GM10266 (cell line): ENCODE measurements around the gene ADGRF3.
"Not testable (repeated sequence)": the region's sequence is repeated elsewhere in the genome, so short reads cannot be mapped to it uniquely, and the experiment has no call there.

Experiments used
- DNase-seq: peaks from one replicate; pipeline ENCODE4 v3.0.0; 2012; ENCODE audit errors: extremely low spot score
- CTCF ChIP-seq: IDR thresholded peaks from 2 replicates; pipeline ENCODE4 v1.5.1; 2012; ENCODE audit warnings: mild to moderate bottlenecking, low read depth; ENCODE audit not compliant: control insufficient read depth, insufficient read depth; ENCODE audit errors: missing control alignments

Gene ADGRF3

GRCh38 chr2:26337298-26337697 is 9.3 kb downstream of the ADGRF3 start:
- TF ChIP-seq CTCF, result no peak
- no peak for DNase-seq

- TF ChIP-seq CTCF, result no peak
- no peak for DNase-seq
Measured at GRCh38 chr2:26336719-26337118, 9.9 kb downstream of the ADGRF3 start.

GRCh38 chr2:26335231-26335630 is 11.4 kb downstream of the ADGRF3 start:
- DNase-seq, result no peak
- TF ChIP-seq CTCF, result no peak

GRCh38 chr2:26333293-26333692 is 13.3 kb downstream of the ADGRF3 start:
- DNase-seq, result no peak
- no peak for TF ChIP-seq CTCF

- not testable (repeated sequence) for DNase-seq
Measured at GRCh38 chr2:26331321-26331720, 15.3 kb downstream of the ADGRF3 start.

GRCh38 chr2:26330604-26331003 is 16.0 kb downstream of the ADGRF3 start:
- DNase-seq, result no peak

GRCh38 chr2:26330114-26330549 is 16.5 kb downstream of the ADGRF3 start:
- peak; percentile 91 for TF ChIP-seq CTCF
- peak; percentile 74 for DNase-seq

More at GRCh38 chr2:26330604-26331003, 16.0 kb downstream of the ADGRF3 start:
- no peak for TF ChIP-seq CTCF

- not testable (repeated sequence) for DNase-seq
Measured at GRCh38 chr2:26329083-26329482, 17.5 kb downstream of the ADGRF3 start.
